Measurements from ENCODE around the gene POP5. TPM values are rescaled to one million over a fixed set of nuclear protein-coding genes. Genes with fewer than 3 reads are reported as not detected.
"Not testable (repeated sequence)": the region's sequence is repeated elsewhere in the genome, so short reads cannot be mapped to it uniquely, and the experiment has no call there.

The POP5 gene
- total RNA-seq, 1 donor from 2014 or later = 26.3 TPM

- H3K4me3 ChIP-seq (ENCODE audit: low read depth, low read length) = no peak overlapping the region
- FAIRE-seq = no peak
- H3K36me3 ChIP-seq (ENCODE audit: control insufficient read depth, insufficient read depth, low read length) = no peaks in the 10 kb centered on the region
- no peak for TF ChIP-seq CTCF (IDR thresholded peaks at IDR 0.05; ENCODE audit: insufficient read depth, low read length, severe bottlenecking)
- H3K27me3 ChIP-seq (ENCODE audit: control insufficient read depth, insufficient read depth, low read length) = no peaks in the 10 kb centered on the region
- DNase-seq (ENCODE audit: low read depth) = no peak
Measured at GRCh38 chr12:120618954-120619615, 37.9 kb upstream of the POP5 start.

GRCh38 chr12:120617767-120618166, 36.6 kb upstream of the POP5 start:
- not testable (repeated sequence) for H3K27me3 ChIP-seq (ENCODE audit: control insufficient read depth, insufficient read depth, low read length); H3K4me3 ChIP-seq (ENCODE audit: low read depth, low read length); H3K36me3 ChIP-seq (ENCODE audit: control insufficient read depth, insufficient read depth, low read length); DNase-seq (ENCODE audit: low read depth); FAIRE-seq

- not testable (repeated sequence) for FAIRE-seq
Measured at GRCh38 chr12:120617193-120617592, 36.0 kb upstream of the POP5 start.

GRCh38 chr12:120614848-120615247, 33.6 kb upstream of the POP5 start:
- Histone ChIP-seq H3K36me3 (ENCODE audit: control insufficient read depth, insufficient read depth, low read length) (no peaks in the 10 kb centered on the region), H3K4me3 (ENCODE audit: low read depth, low read length) (no peak overlapping the region), H3K27me3 (ENCODE audit: control insufficient read depth, insufficient read depth, low read length) (no peaks in the 10 kb centered on the region)
- no peak for TF ChIP-seq CTCF (IDR thresholded peaks at IDR 0.05; ENCODE audit: insufficient read depth, low read length, severe bottlenecking)
- DNase-seq (ENCODE audit: low read depth) (peak; percentile 5), FAIRE-seq (no peak)

More at GRCh38 chr12:120617193-120617592, 36.0 kb upstream of the POP5 start:
- H3K36me3 ChIP-seq (ENCODE audit: control insufficient read depth, insufficient read depth, low read length); H3K27me3 ChIP-seq (ENCODE audit: control insufficient read depth, insufficient read depth, low read length); H3K4me3 ChIP-seq (ENCODE audit: low read depth, low read length); DNase-seq (ENCODE audit: low read depth): not testable (repeated sequence)

- DNase-seq (ENCODE audit: low read depth); H3K36me3 ChIP-seq (ENCODE audit: control insufficient read depth, insufficient read depth, low read length); FAIRE-seq; H3K4me3 ChIP-seq (ENCODE audit: low read depth, low read length); H3K27me3 ChIP-seq (ENCODE audit: control insufficient read depth, insufficient read depth, low read length): not testable (repeated sequence)
Measured at GRCh38 chr12:120611534-120611933, 30.3 kb upstream of the POP5 start.

GRCh38 chr12:120610560-120610959, 29.4 kb upstream of the POP5 start:
- no peaks in the 10 kb centered on the region for H3K36me3 ChIP-seq (ENCODE audit: control insufficient read depth, insufficient read depth, low read length)
- H3K27me3 ChIP-seq (ENCODE audit: control insufficient read depth, insufficient read depth, low read length) = no peaks in the 10 kb centered on the region
- TF ChIP-seq CTCF (IDR thresholded peaks at IDR 0.05; ENCODE audit: insufficient read depth, low read length, severe bottlenecking) = no peak
- DNase-seq (ENCODE audit: low read depth) (no peak), FAIRE-seq (peak; percentile 62)
- no peak overlapping the region for H3K4me3 ChIP-seq (ENCODE audit: low read depth, low read length)

GRCh38 chr12:120602416-120602815, 21.2 kb upstream of the POP5 start:
- not testable (repeated sequence) for FAIRE-seq; H3K27me3 ChIP-seq (ENCODE audit: control insufficient read depth, insufficient read depth, low read length); H3K4me3 ChIP-seq (ENCODE audit: low read depth, low read length); H3K36me3 ChIP-seq (ENCODE audit: control insufficient read depth, insufficient read depth, low read length)
- DNase-seq (ENCODE audit: low read depth) = peak; percentile 44

Data from bronchial epithelial cell (primary cell).